Tracheal epithelial cell (primary cell): ENCODE results near the gene TEX28. TPM values are rescaled to one million over a fixed set of nuclear protein-coding genes. Genes with fewer than 3 reads are reported as not detected.

ENCODE experiments used
- total RNA-seq: library from RNA; depleted of rRNA; stranded (reverse); fragments of >200 nt; gene quantifications from 2 replicates; pipeline ENCODE4 v1.2.1, GENCODE V29; 2014

The TEX28 gene
- not detected in 2 replicates for total RNA-seq

GRCh38 chrX:154294791-154295574 lies at the start of gene TEX28:
TSS of gene TEX28 (minus strand) at chrX:154295124. CDS start at chrX:154292117, 3,007 bp downstream.

GRCh38 chrX:154295664-154296310 lies 863 bp upstream of the TEX28 start, which contains the start of gene TKTL1:
TSS of gene TKTL1 (plus strand) at chrX:154295795. CDS start at chrX:154295860, 65 bp downstream.

GRCh38 chrX:154257282-154257681 lies 37.6 kb downstream of the TEX28 start, which contains the start of gene OPN1MW3:
TSS of gene OPN1MW3 (plus strand) at chrX:154257582. CDS start at chrX:154257620, 38 bp downstream.

Other genes starting within 250 kb of the TEX28 start
- 12.0 and 16.4 TPM in 2 replicates for gene MECP2, start 197.4 kb downstream of the TEX28 start, total RNA-seq
- not detected in 2 replicates for gene OPN1LW, start 150.9 kb downstream of the TEX28 start, total RNA-seq
- not detected in 2 replicates for gene OPN1MW, start 112.5 kb downstream of the TEX28 start, total RNA-seq
- gene OPN1MW2, start 75.4 kb downstream of the TEX28 start, total RNA-seq: not detected in 2 replicates
- gene OPN1MW3, start 37.5 kb downstream of the TEX28 start, total RNA-seq: not detected in 2 replicates
- gene TKTL1, start 671 bp upstream of the TEX28 start, total RNA-seq: not detected in 2 replicates
- 796 and 1,439 TPM in 2 replicates for gene FLNA, start 79.5 kb upstream of the TEX28 start, total RNA-seq
- 17.3 and 17.4 TPM in 2 replicates for gene EMD, start 84.2 kb upstream of the TEX28 start, total RNA-seq
- gene RPL10, start 103.3 kb upstream of the TEX28 start, total RNA-seq: 5,235 and 8,047 TPM in 2 replicates
- gene DNASE1L1, start 114.1 kb upstream of the TEX28 start, total RNA-seq: 65.8 and 69.7 TPM in 2 replicates
- 23.7 and 27.0 TPM in 2 replicates for gene TAFAZZIN, start 116.4 kb upstream of the TEX28 start, total RNA-seq
- gene ATP6AP1, start 133.6 kb upstream of the TEX28 start, total RNA-seq: 69.6 and 81.0 TPM in 2 replicates
- 38.8 and 56.4 TPM in 2 replicates for gene GDI1, start 142.0 kb upstream of the TEX28 start, total RNA-seq
- gene FAM50A, start 149.0 kb upstream of the TEX28 start, total RNA-seq: 44.1 and 60.5 TPM in 2 replicates
- gene PLXNA3, start 163.2 kb upstream of the TEX28 start, total RNA-seq: 11.3 TPM in 2 replicates
- gene LAGE3, start 184.2 kb upstream of the TEX28 start, total RNA-seq: 16.8 and 34.5 TPM in 2 replicates
- gene UBL4A, start 191.5 kb upstream of the TEX28 start, total RNA-seq: 56.6 and 82.7 TPM in 2 replicates
- 20.5 and 22.4 TPM in 2 replicates for gene SLC10A3, start 195.5 kb upstream of the TEX28 start, total RNA-seq
- gene FAM3A, start 221.1 kb upstream of the TEX28 start, total RNA-seq: 31.1 and 36.1 TPM in 2 replicates